Ovary (tissue), 9 donors: ENCODE results near the gene AP1B1. TPM values are rescaled to one million over a fixed set of nuclear protein-coding genes. Genes with fewer than 3 reads are reported as not detected.
A peak's percentile ranks its signal among the peaks of the same experiment; 100 is the strongest.
"Not testable (repeated sequence)": the region's sequence is repeated elsewhere in the genome, so short reads cannot be mapped to it uniquely, and the experiment has no call there.

Source experiments
- DNase-seq, 5 donors: peaks; one replicate each; pipeline ENCODE4 v3.0.0-alpha.2; 2019 to 2020
- H3K27ac ChIP-seq, 2 donors: fragments of 200-600 bp; one replicate each; pipeline versions ENCODE4 v1.5.1 to v1.8.0; 2019 to 2022
- H3K27me3 ChIP-seq: fragments of 200-600 bp; one replicate; pipeline ENCODE4 v1.8.0; 2022
- H3K36me3 ChIP-seq: fragments of 200-600 bp; sonication (generic); one replicate; pipeline ENCODE4 v1.5.1; 2019
- H3K4me1 ChIP-seq: one replicate; pipeline ENCODE4 v1.8.1; 2013; ENCODE audit warnings: mild to moderate bottlenecking, moderate library complexity; ENCODE audit not compliant: insufficient read depth
- H3K4me3 ChIP-seq: fragments of 200-600 bp; sonication (generic); one replicate; pipeline ENCODE4 v1.5.1; 2017
- H3K9me3 ChIP-seq, 2 donors: fragments of 200-600 bp in 1 of 2; sonication (generic) in 1 of 2; one replicate each; pipeline versions ENCODE4 v1.5.1 to v1.8.1; 2013 to 2019; ENCODE audit warnings: mild to moderate bottlenecking in 1 of 2, moderate library complexity in 1 of 2
- EP300 ChIP-seq: sonication (generic); formaldehyde crosslinking; IDR thresholded peaks from one replicate; pipeline ENCODE4 v1.6.1; 2017; ENCODE audit warnings: antibody characterized with exemption
- POLR2A ChIP-seq: fragments of 450-650 bp; IDR thresholded peaks from one replicate; pipeline ENCODE4 v1.6.1; 2017; ENCODE audit warnings: antibody characterized with exemption, mild to moderate bottlenecking, moderate library complexity
- WGBS, 3 donors: extraction: QIAGEN DNeasy Blood & Tissue Kit in 1 of 3; methylation state at CpG; one replicate each; pipeline versions ENCODE4 v1.1.5 to v1.1.7; 2013 to 2017; 5-methylcytosine and 5-hydroxymethylcytosine counted together
- intact Hi-C, 4 donors: fragments of 100-400 bp; cut with DNase I; formaldehyde crosslinking; loops; one replicate each; pipeline versions ENCODE4 v1.11.0 to v1.15.1; 2022 to 2023
- polyA plus RNA-seq, 2 donors: library from polyadenylated mRNA; stranded (reverse); fragments of 200-250 nt in 1 of 2; fragments of 350-450 nt in 1 of 2; fragmentation: Illumina TruSeq in 1 of 2; extraction: RNeasy Lipid Tissue Mini Kit (QIAGEN cat#74804) in 1 of 2; gene quantifications; one replicate each; pipeline ENCODE4 v1.2.3, GENCODE V29; 2013 to 2014
- total RNA-seq, 7 donors: library from RNA; depleted of rRNA in 2 of 7; stranded (reverse); fragments of >200 nt in 2 of 7; fragmentation: NEBNext Ultra II Directional in 3 of 7; extraction: Animal tissue kit (Norgen Biotek cat#: 25700) in 3 of 7; gene quantifications; one replicate each; pipeline versions ENCODE4 v1.1.0 to v1.2.4, GENCODE V29; 2016 to 2023
- TF ChIP-seq, protein P1 (sequence below), 3 donors: fragments of 450-650 bp in 2 of 3; fragments of 200-600 bp in 1 of 3; IDR thresholded peaks; one replicate each; pipeline versions ENCODE4 v1.5.1 to v1.8.0; 2016 to 2022; ENCODE audit warnings: antibody characterized with exemption in 3 of 3, mild to moderate bottlenecking in 1 of 3
- donor health status: DM: no; HTN: no; CAD: no; lungs with moderate emphysema.
- donor health status: DM: no; HTN: no; CAD: no.
- donor health status: Bipolar disorder and iron deficiency.
- donor health status: DM: yes; HTN: yes; CAD: no.
- donor health status: DM: no; HTN: no; CAD: no.
- donor health status: DM: yes; HTN: yes; CAD: no.

AP1B1 gene
- total and polyA plus RNA-seq, 9 donors, result 17.7 to 54.0 (median 36.8) TPM

DNA sequence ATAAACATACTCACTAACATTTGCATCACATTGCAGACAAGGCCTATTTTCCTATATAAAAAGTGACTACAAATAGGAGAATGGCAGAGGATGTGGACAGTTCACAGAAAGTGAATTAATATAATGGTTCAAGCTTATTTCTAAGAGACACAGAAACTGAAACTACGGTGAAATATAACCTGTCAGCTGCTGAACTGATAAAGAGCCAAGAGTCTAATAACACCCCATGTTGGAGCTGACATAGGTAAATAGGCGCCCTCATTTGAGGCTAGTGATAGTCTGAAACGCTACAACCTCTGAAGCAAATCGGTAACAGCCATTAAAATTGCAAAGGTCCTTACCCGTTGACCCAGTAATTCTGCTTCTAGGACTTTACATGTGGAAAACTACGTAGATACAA is 14.0 kb downstream of the AP1B1 start:
- Histone ChIP-seq H3K9me3 (no peaks in the 10 kb centered on the region), H3K27ac (no peak overlapping the region), H3K4me3 (no peak overlapping the region), H3K36me3 (no peaks in the 10 kb centered on the region), H3K27me3 (no peaks in the 10 kb centered on the region), H3K4me1 (no peaks in the 10 kb centered on the region)
- intact Hi-C loops, result no loop called here
- TF ChIP-seq EP300, result no peak
- TF ChIP-seq, protein P1, sequence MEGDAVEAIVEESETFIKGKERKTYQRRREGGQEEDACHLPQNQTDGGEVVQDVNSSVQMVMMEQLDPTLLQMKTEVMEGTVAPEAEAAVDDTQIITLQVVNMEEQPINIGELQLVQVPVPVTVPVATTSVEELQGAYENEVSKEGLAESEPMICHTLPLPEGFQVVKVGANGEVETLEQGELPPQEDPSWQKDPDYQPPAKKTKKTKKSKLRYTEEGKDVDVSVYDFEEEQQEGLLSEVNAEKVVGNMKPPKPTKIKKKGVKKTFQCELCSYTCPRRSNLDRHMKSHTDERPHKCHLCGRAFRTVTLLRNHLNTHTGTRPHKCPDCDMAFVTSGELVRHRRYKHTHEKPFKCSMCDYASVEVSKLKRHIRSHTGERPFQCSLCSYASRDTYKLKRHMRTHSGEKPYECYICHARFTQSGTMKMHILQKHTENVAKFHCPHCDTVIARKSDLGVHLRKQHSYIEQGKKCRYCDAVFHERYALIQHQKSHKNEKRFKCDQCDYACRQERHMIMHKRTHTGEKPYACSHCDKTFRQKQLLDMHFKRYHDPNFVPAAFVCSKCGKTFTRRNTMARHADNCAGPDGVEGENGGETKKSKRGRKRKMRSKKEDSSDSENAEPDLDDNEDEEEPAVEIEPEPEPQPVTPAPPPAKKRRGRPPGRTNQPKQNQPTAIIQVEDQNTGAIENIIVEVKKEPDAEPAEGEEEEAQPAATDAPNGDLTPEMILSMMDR (IDR thresholded peaks at IDR 0.05), result no peak
- TF ChIP-seq POLR2A, result no peak
- no peak for DNase-seq
- 91 to 94% (median 92%) methylated on average over 6 of the region's 6 CpGs for WGBS, 3 donors

DNA sequence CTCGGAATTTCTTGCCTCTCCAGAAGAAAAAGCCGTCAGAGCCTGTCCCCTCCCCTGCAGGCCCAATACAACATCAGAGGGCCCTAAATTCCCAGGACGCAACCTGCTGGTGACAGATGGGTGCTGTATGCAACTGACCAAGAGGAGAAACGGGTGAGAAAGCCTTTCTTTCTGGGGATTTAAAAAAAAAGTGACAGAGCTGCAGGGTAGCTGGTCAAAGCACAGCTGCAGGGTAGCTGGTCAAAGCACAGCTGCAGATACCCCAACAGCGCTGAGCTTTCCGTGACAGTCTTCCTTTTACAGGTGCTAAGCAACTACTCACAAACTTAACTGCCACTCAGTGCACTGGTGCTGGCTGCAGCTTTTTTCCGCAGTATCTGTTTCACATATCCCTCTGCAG is 17.8 kb downstream of the AP1B1 start:
- no peaks in the 10 kb centered on the region for H3K36me3 ChIP-seq
- TF ChIP-seq POLR2A (no peak), EP300 (no peak)
- TF ChIP-seq, protein P1 (IDR thresholded peaks at IDR 0.05), result no peak
- H3K27me3 ChIP-seq, result no peaks in the 10 kb centered on the region
- WGBS, 3 donors, result 51 to 65% (median 56%) methylated on average over 7 of the region's 7 CpGs
- intact Hi-C loops, result no loop called here
- H3K4me1 ChIP-seq, result no peaks in the 10 kb centered on the region
- H3K27ac ChIP-seq, result no peak overlapping the region
- DNase-seq, result no peak
- H3K9me3 ChIP-seq, result no peaks in the 10 kb centered on the region
- H3K4me3 ChIP-seq, result no peak overlapping the region

DNA sequence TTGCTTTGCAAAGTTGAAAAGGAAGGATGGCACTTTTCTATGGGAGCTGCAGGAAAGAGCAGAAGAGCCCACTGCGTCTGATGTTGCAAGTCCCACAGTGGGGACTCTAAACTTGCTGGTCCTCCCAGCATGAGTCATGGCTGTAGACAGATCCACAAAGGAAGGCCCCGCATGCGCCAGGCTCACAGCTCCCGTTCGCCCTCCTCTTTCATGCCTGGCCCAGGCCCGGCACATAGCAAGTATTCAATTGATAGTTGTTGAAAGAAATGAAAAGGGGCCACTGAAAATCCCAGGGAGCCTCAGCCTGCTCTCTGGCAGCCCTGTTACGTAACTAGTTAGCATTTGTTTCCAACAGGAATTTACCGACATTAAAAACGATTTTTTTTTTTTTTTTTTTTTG is 18.9 kb downstream of the AP1B1 start:
- DNase-seq, result peak; percentile 52 to 67 (median 58)
- Histone ChIP-seq H3K27ac (no peak overlapping the region), H3K4me3 (no peak overlapping the region), H3K4me1 (no peaks in the 10 kb centered on the region), H3K9me3 (no peaks in the 10 kb centered on the region), H3K36me3 (no peaks in the 10 kb centered on the region), H3K27me3 (no peaks in the 10 kb centered on the region)
- WGBS, 3 donors, result 38 to 44% (median 39%) methylated on average over 9 of the region's 9 CpGs
- TF ChIP-seq EP300 (no peak), POLR2A (no peak)
- TF ChIP-seq, protein P1 (IDR thresholded peaks at IDR 0.05), result no peak
- intact Hi-C loops, result no loop called here

DNA sequence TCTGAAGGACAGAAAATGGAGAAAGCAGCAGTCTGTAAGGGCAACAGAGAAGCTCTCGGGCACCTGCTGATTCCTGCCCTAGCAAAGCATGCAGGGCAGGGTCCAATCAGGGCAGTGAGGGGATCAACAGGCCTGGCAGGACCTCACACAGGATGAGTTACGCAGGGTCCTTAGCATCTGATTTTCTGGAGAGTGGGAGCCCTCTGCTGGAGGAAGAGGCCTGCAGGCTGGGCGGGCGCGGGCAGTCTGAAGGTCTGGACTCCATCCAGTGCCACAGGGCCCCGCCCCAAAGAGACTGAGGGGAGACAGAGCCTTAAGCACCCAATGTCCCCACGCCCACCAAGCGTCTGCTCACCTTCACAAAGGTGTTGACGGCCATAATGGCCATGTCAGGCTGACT is 28.9 kb downstream of the AP1B1 start:
- TF ChIP-seq POLR2A (no peak), EP300 (no peak)
- TF ChIP-seq, protein P1 (IDR thresholded peaks at IDR 0.05), result peak; percentile 27 to 47 (median 36)
- intact Hi-C loops, result no loop called here
- H3K9me3 ChIP-seq, result no peaks in the 10 kb centered on the region
- no peaks in the 10 kb centered on the region for H3K36me3 ChIP-seq
- DNase-seq, result peak; percentile 48 to 73 (median 62)
- no peak overlapping the region for H3K4me3 ChIP-seq
- WGBS, 3 donors, result 18 to 27% (median 23%) methylated on average over 9 of the region's 9 CpGs
- H3K4me1 ChIP-seq, result peaks cover 2% of the 10 kb centered on the region
- H3K27me3 ChIP-seq, result no peaks in the 10 kb centered on the region
- H3K27ac ChIP-seq, result no peak overlapping the region

DNA sequence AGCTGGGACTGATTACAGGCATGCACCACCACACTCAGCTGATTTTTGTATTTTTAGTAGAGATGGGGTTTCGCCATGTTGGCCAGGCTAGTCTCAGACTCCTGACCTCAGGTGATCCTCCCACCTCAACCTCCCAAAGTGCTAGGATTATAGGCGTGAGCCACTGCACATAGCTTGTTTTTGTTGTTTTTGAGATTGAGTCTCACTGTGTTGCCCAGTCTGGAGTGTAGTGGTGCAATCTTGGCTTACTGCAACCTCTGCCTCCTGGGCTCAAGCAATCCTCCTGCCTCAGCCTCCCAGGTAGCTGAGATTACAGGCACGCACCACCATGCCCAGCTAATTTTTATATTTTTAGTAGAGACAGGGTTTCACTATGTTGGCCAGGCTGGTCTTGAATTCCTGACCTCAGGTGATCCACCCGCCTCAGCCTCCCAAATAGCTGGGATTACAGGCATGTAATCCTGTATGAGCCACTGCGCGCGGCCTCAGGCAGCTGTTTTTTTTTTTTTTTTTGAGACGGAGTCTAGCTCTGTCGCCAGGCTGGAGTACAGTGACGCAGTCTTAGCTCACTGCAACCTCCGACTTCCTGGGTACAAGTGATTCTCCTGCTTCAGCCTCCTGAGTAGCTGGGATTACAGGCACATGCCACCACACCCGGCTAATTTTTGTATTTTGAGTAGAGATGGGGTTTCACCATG is 31.0 kb downstream of the AP1B1 start:
- H3K9me3 ChIP-seq, H3K4me1 ChIP-seq, H3K36me3 ChIP-seq, DNase-seq, H3K4me3 ChIP-seq, intact Hi-C loops, H3K27ac ChIP-seq, H3K27me3 ChIP-seq: not testable (repeated sequence)
- WGBS, 3 donors, result 93 to 95% (median 94%) methylated on average over 12 of the region's 12 CpGs
